ENCODE measurements around the gene IGF1.

The IGF1 gene

GRCh38 chr12:102513739-102514138, 33.4 kb upstream of the IGF1 start:
- peak overlapping the region; percentile 67 for H3K4me2 ChIP-seq (ENCODE audit: low read length)
- H3K27ac ChIP-seq (ENCODE audit: low read length) = no peak overlapping the region
- H3K36me3 ChIP-seq (replicated peaks; ENCODE audit: low read depth, low read length) = no peaks in the 10 kb centered on the region
- no peaks in the 10 kb centered on the region for H3K27me3 ChIP-seq (ENCODE audit: low read depth, low read length)
- H3K4me1 ChIP-seq (ENCODE audit: low read length) = peaks cover 19% of the 10 kb centered on the region
- H4K20me1 ChIP-seq (ENCODE audit: insufficient read depth, low read length) = no peaks in the 10 kb centered on the region
- no peaks in the 10 kb centered on the region for H3K79me2 ChIP-seq (ENCODE audit: low read length)
- no peak overlapping the region for H3K4me3 ChIP-seq (ENCODE audit: low read length)
- no peak overlapping the region; the same call in 1 of the 2 replicates for H3K9ac ChIP-seq (ENCODE audit: low read length)
- no peak overlapping the region for H2AFZ ChIP-seq (ENCODE audit: low read depth, low read length)
- no peak for TF ChIP-seq EZH2phosphoT487 (IDR thresholded peaks at IDR 0.05; ENCODE audit: low read depth)
- no peak for TF ChIP-seq CTCF (IDR thresholded peaks at IDR 0.05; ENCODE audit: low read depth, low read length)
- no peaks in the 10 kb centered on the region for H3K9me3 ChIP-seq (ENCODE audit: insufficient read depth, low read length)

- H3K27me3 ChIP-seq (ENCODE audit: low read depth, low read length) = no peaks in the 10 kb centered on the region
- H3K9ac ChIP-seq (ENCODE audit: low read length) = no peak overlapping the region; the same call in 1 of the 2 replicates
- no peak for TF ChIP-seq EZH2phosphoT487 (IDR thresholded peaks at IDR 0.05; ENCODE audit: low read depth)
- no peak for TF ChIP-seq CTCF (IDR thresholded peaks at IDR 0.05; ENCODE audit: low read depth, low read length)
- no peaks in the 10 kb centered on the region for H3K36me3 ChIP-seq (replicated peaks; ENCODE audit: low read depth, low read length)
- H3K4me3 ChIP-seq (ENCODE audit: low read length) = no peak overlapping the region; the same call in 1 of the 2 replicates
- no peaks in the 10 kb centered on the region for H3K9me3 ChIP-seq (ENCODE audit: insufficient read depth, low read length)
- no peaks in the 10 kb centered on the region for H4K20me1 ChIP-seq (ENCODE audit: insufficient read depth, low read length)
- peak overlapping the region; percentile 65 for H2AFZ ChIP-seq (ENCODE audit: low read depth, low read length)
- H3K27ac ChIP-seq (ENCODE audit: low read length) = peak overlapping the region; percentile 30
- H3K4me2 ChIP-seq (ENCODE audit: low read length) = peak overlapping the region; percentile 67
- H3K4me1 ChIP-seq (ENCODE audit: low read length) = peaks cover 19% of the 10 kb centered on the region
- H3K79me2 ChIP-seq (ENCODE audit: low read length) = no peaks in the 10 kb centered on the region
Measured at GRCh38 chr12:102513272-102513671, 32.9 kb upstream of the IGF1 start.

GRCh38 chr12:102512523-102512922, 32.2 kb upstream of the IGF1 start:
- no peaks in the 10 kb centered on the region for H3K27me3 ChIP-seq (ENCODE audit: low read depth, low read length)
- 0 out of 2 replicates have a peak overlapping the region, but pooled peaks have one; percentile 30 for H3K27ac ChIP-seq (ENCODE audit: low read length)
- H3K36me3 ChIP-seq (replicated peaks; ENCODE audit: low read depth, low read length) = no peaks in the 10 kb centered on the region
- no peak overlapping the region for H2AFZ ChIP-seq (ENCODE audit: low read depth, low read length)
- TF ChIP-seq EZH2phosphoT487 (IDR thresholded peaks at IDR 0.05; ENCODE audit: low read depth) (no peak), CTCF (IDR thresholded peaks at IDR 0.05; ENCODE audit: low read depth, low read length) (no peak)
- H3K4me2 ChIP-seq (ENCODE audit: low read length) = peak overlapping the region; percentile 67
- H3K9me3 ChIP-seq (ENCODE audit: insufficient read depth, low read length) = no peaks in the 10 kb centered on the region
- no peaks in the 10 kb centered on the region for H3K79me2 ChIP-seq (ENCODE audit: low read length)
- H3K4me3 ChIP-seq (ENCODE audit: low read length) = no peak overlapping the region
- peaks cover 19% of the 10 kb centered on the region for H3K4me1 ChIP-seq (ENCODE audit: low read length)
- H4K20me1 ChIP-seq (ENCODE audit: insufficient read depth, low read length) = no peaks in the 10 kb centered on the region
- no peak overlapping the region for H3K9ac ChIP-seq (ENCODE audit: low read length)

- TF ChIP-seq EZH2phosphoT487 (IDR thresholded peaks at IDR 0.05; ENCODE audit: low read depth) (no peak), CTCF (IDR thresholded peaks at IDR 0.05; ENCODE audit: low read depth, low read length) (no peak)
Measured at GRCh38 chr12:102511575-102511974, 31.2 kb upstream of the IGF1 start.

More at GRCh38 chr12:102511575-102511974, 31.2 kb upstream of the IGF1 start:
- H3K9me3 ChIP-seq (ENCODE audit: insufficient read depth, low read length) = no peaks in the 10 kb centered on the region
- H3K4me1 ChIP-seq (ENCODE audit: low read length) = peaks cover 19% of the 10 kb centered on the region
- no peaks in the 10 kb centered on the region for H3K36me3 ChIP-seq (replicated peaks; ENCODE audit: low read depth, low read length)
- no peak overlapping the region for H3K4me2 ChIP-seq (ENCODE audit: low read length)
- H3K27ac ChIP-seq (ENCODE audit: low read length) = no peak overlapping the region
- H3K79me2 ChIP-seq (ENCODE audit: low read length) = no peaks in the 10 kb centered on the region
- no peaks in the 10 kb centered on the region for H3K27me3 ChIP-seq (ENCODE audit: low read depth, low read length)
- H2AFZ ChIP-seq (ENCODE audit: low read depth, low read length) = no peak overlapping the region
- H3K9ac ChIP-seq (ENCODE audit: low read length) = no peak overlapping the region
- H4K20me1 ChIP-seq (ENCODE audit: insufficient read depth, low read length) = no peaks in the 10 kb centered on the region
- no peak overlapping the region for H3K4me3 ChIP-seq (ENCODE audit: low read length)

Data from OCI-LY3 (cell line).